Measurements from ENCODE around the gene RNASE7.

- TF ChIP-seq, protein P1, sequence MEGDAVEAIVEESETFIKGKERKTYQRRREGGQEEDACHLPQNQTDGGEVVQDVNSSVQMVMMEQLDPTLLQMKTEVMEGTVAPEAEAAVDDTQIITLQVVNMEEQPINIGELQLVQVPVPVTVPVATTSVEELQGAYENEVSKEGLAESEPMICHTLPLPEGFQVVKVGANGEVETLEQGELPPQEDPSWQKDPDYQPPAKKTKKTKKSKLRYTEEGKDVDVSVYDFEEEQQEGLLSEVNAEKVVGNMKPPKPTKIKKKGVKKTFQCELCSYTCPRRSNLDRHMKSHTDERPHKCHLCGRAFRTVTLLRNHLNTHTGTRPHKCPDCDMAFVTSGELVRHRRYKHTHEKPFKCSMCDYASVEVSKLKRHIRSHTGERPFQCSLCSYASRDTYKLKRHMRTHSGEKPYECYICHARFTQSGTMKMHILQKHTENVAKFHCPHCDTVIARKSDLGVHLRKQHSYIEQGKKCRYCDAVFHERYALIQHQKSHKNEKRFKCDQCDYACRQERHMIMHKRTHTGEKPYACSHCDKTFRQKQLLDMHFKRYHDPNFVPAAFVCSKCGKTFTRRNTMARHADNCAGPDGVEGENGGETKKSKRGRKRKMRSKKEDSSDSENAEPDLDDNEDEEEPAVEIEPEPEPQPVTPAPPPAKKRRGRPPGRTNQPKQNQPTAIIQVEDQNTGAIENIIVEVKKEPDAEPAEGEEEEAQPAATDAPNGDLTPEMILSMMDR (IDR thresholded peaks at IDR 0.05): no peak
- no peak for TF ChIP-seq POLR2A (IDR thresholded peaks at IDR 0.05)
Measured at GRCh38 chr14:21019366-21019765, 22.8 kb upstream of the RNASE7 start.

All from body of pancreas (tissue), 4 donors.